Measurements from ENCODE around the gene FAM193B. TPM values are rescaled to one million over a fixed set of nuclear protein-coding genes. Genes with fewer than 3 reads are reported as not detected.

The FAM193B gene
- total RNA-seq, 3 donors from 2014 or later (not counting 1 experiment from before 2014, with no cell fraction given), result 203 to 235 (median 216) TPM

GRCh38 chr5:177504086-177505056, 50.0 kb downstream of the FAM193B start:
- no peak for TF ChIP-seq CTCF (IDR thresholded peaks at IDR 0.05)
- peaks cover 38% of the 10 kb centered on the region for H3K4me1 ChIP-seq (ENCODE audit: control insufficient read depth, insufficient read depth, low read length)
- no peaks in the 10 kb centered on the region for H3K27me3 ChIP-seq (ENCODE audit: control insufficient read depth, insufficient read depth, low read length)
- H3K9me3 ChIP-seq (ENCODE audit: control insufficient read depth, insufficient read depth, low read length), result no peaks in the 10 kb centered on the region
- intact Hi-C loops (cut with micrococcal nuclease), result no loop called here
- H3K36me3 ChIP-seq (ENCODE audit: control insufficient read depth, insufficient read depth, low read length), result no peaks in the 10 kb centered on the region
- peaks cover 0 to 10% of the 10 kb centered on the region in 2 donors for H3K27me3 Mint-ChIP-seq (ENCODE audit: low read depth in 2 of 2)
- no peaks in the 10 kb centered on the region for H3K36me3 Mint-ChIP-seq
- DNase-seq (no peak), ATAC-seq (no peak)
- 91% methylated on average over 47 of the region's 47 CpGs for WGBS (ENCODE audit: insufficient coverage)
- no peak overlapping the region for H3K27ac ChIP-seq (ENCODE audit: low read length)
- no peaks in the 10 kb centered on the region for H3K9me3 Mint-ChIP-seq
- no peak overlapping the region for H3K4me3 Mint-ChIP-seq
- no peak overlapping the region for H3K27ac Mint-ChIP-seq
- H3K4me1 Mint-ChIP-seq, result peaks cover 3 to 20% of the 10 kb centered on the region in 2 donors
- no peak overlapping the region for H3K4me3 ChIP-seq (ENCODE audit: low read length)

- Mint-ChIP-seq H3K36me3 (no peaks in the 10 kb centered on the region), H3K27me3 (ENCODE audit: low read depth in 2 of 2) (peaks cover 5 to 14% of the 10 kb centered on the region in 2 donors), H3K4me1 (peaks cover 8 to 20% of the 10 kb centered on the region in 2 donors), H3K27ac (no peak overlapping the region), H3K4me3 (no peak overlapping the region), H3K9me3 (no peaks in the 10 kb centered on the region)
- intact Hi-C loops (cut with micrococcal nuclease), result no loop called here
- Histone ChIP-seq H3K36me3 (ENCODE audit: control insufficient read depth, insufficient read depth, low read length) (no peaks in the 10 kb centered on the region), H3K9me3 (ENCODE audit: control insufficient read depth, insufficient read depth, low read length) (no peaks in the 10 kb centered on the region), H3K27me3 (ENCODE audit: control insufficient read depth, insufficient read depth, low read length) (peaks cover 1% of the 10 kb centered on the region), H3K4me3 (ENCODE audit: low read length) (no peak overlapping the region), H3K4me1 (ENCODE audit: control insufficient read depth, insufficient read depth, low read length) (peaks cover 31% of the 10 kb centered on the region), H3K27ac (ENCODE audit: low read length) (no peak overlapping the region)
- DNase-seq, result no peak
- WGBS (ENCODE audit: insufficient coverage), result 88% methylated on average over 24 of the region's 24 CpGs
- TF ChIP-seq CTCF (IDR thresholded peaks at IDR 0.05), result no peak
- ATAC-seq, result no peak
These were observed 50.8 kb downstream of the FAM193B start for GRCh38 chr5:177503351-177504085.

- Mint-ChIP-seq H3K36me3 (no peaks in the 10 kb centered on the region), H3K9me3 (no peaks in the 10 kb centered on the region), H3K27ac (no peak overlapping the region), H3K4me3 (no peak overlapping the region), H3K4me1 (peaks cover 14 to 25% of the 10 kb centered on the region in 2 donors), H3K27me3 (ENCODE audit: low read depth in 2 of 2) (peaks cover 10 to 17% of the 10 kb centered on the region in 2 donors)
- ATAC-seq, result no peak
- Histone ChIP-seq H3K27ac (ENCODE audit: low read length) (no peak overlapping the region), H3K9me3 (ENCODE audit: control insufficient read depth, insufficient read depth, low read length) (no peaks in the 10 kb centered on the region), H3K4me3 (ENCODE audit: low read length) (no peak overlapping the region), H3K27me3 (ENCODE audit: control insufficient read depth, insufficient read depth, low read length) (peaks cover 5% of the 10 kb centered on the region), H3K4me1 (ENCODE audit: control insufficient read depth, insufficient read depth, low read length) (peaks cover 31% of the 10 kb centered on the region), H3K36me3 (ENCODE audit: control insufficient read depth, insufficient read depth, low read length) (no peaks in the 10 kb centered on the region)
- WGBS (ENCODE audit: insufficient coverage), result 85% methylated on average over 16 of the region's 16 CpGs
- TF ChIP-seq CTCF (IDR thresholded peaks at IDR 0.05), result no peak
- DNase-seq, result no peak
- intact Hi-C loops (cut with micrococcal nuclease), result no loop called here
These were observed 51.5 kb downstream of the FAM193B start for GRCh38 chr5:177502886-177503285.

All from natural killer cell (primary cell).